Measurements from ENCODE around the gene INSYN2B. TPM values are rescaled to one million over a fixed set of nuclear protein-coding genes. Genes with fewer than 3 reads are reported as not detected.

The INSYN2B gene
- total and polyA plus RNA-seq, 10 donors = 0.09 to 5.5 (median 1.1) TPM

- intact Hi-C loops (cut with DNase I; ENCODE audit: low total_unique reads) = no loop called here
Observed at GRCh38 chr5:169935762-169936161, 44.5 kb downstream of the INSYN2B start.

GRCh38 chr5:169934990-169935389 lies 45.3 kb downstream of the INSYN2B start:
- TF ChIP-seq POLR2AphosphoS5 (IDR thresholded peaks at IDR 0.05) (no peak), POLR2A (IDR thresholded peaks at IDR 0.05) (no peak), CTCF (IDR thresholded peaks at IDR 0.05 in 8 of 11, conservative IDR thresholded peaks at IDR 0.05 in 3 of 11) (no peak)
- Histone ChIP-seq H3K4me3 (no peak overlapping the region), H3K36me3 (peaks cover 0 to 60% (median 0%) of the 10 kb centered on the region in 6 donors), H3K27ac (no peak overlapping the region), H3K27me3 (replicated peaks in 1 of 7) (no peaks in the 10 kb centered on the region), H3K9me3 (no peaks in the 10 kb centered on the region), H3K4me1 (peaks cover 0 to 36% (median 14%) of the 10 kb centered on the region in 6 donors)
- intact Hi-C loops (cut with DNase I; ENCODE audit: low total_unique reads) = no loop called here
- no peak for DNase-seq
- 84 to 93% (median 89%) methylated on average over 7 of the region's 7 CpGs for WGBS, 5 donors

More at GRCh38 chr5:169935762-169936161, 44.5 kb downstream of the INSYN2B start:
- no peak for DNase-seq
- peaks cover 0 to 52% (median 0%) of the 10 kb centered on the region in 6 donors for H3K36me3 ChIP-seq
- 38 to 54% (median 41%) methylated on average over 5 of the region's 5 CpGs for WGBS, 5 donors
- no peak for TF ChIP-seq POLR2A (IDR thresholded peaks at IDR 0.05)
- no peak for TF ChIP-seq POLR2AphosphoS5 (IDR thresholded peaks at IDR 0.05)
- TF ChIP-seq CTCF (IDR thresholded peaks at IDR 0.05 in 8 of 11, conservative IDR thresholded peaks at IDR 0.05 in 3 of 11) = no peak
- H3K27me3 ChIP-seq (replicated peaks in 1 of 7) = no peaks in the 10 kb centered on the region
- no peak overlapping the region for H3K4me3 ChIP-seq
- no peak overlapping the region for H3K27ac ChIP-seq
- H3K9me3 ChIP-seq = no peaks in the 10 kb centered on the region
- H3K4me1 ChIP-seq = peaks cover 0 to 36% (median 14%) of the 10 kb centered on the region in 6 donors

GRCh38 chr5:169933616-169934015 lies 46.7 kb downstream of the INSYN2B start:
- Histone ChIP-seq H3K4me1 (peaks cover 0 to 36% (median 14%) of the 10 kb centered on the region in 6 donors), H3K9me3 (no peaks in the 10 kb centered on the region), H3K36me3 (peaks cover 0 to 65% (median 0%) of the 10 kb centered on the region in 6 donors), H3K4me3 (no peak overlapping the region), H3K27me3 (replicated peaks in 1 of 7) (no peaks in the 10 kb centered on the region), H3K27ac (peak overlapping the region in 2 of 8 donors; percentile 2 to 37)
- TF ChIP-seq POLR2A (IDR thresholded peaks at IDR 0.05) = no peak
- intact Hi-C loops (cut with DNase I; ENCODE audit: low total_unique reads) = no loop called here
- WGBS, 5 donors = 58 to 81% (median 70%) methylated on average over 7 of the region's 7 CpGs
- DNase-seq = no peak

- TF ChIP-seq CTCF (IDR thresholded peaks at IDR 0.05 in 8 of 11, conservative IDR thresholded peaks at IDR 0.05 in 3 of 11) (no peak), POLR2AphosphoS5 (IDR thresholded peaks at IDR 0.05) (no peak), POLR2A (IDR thresholded peaks at IDR 0.05) (no peak)
- intact Hi-C loops (cut with DNase I; ENCODE audit: low total_unique reads) = no loop called here
- Histone ChIP-seq H3K4me3 (no peak overlapping the region), H3K27ac (peak overlapping the region in 1 of 8 donors; percentile 37), H3K36me3 (peaks cover 0 to 66% (median 0%) of the 10 kb centered on the region in 6 donors), H3K9me3 (no peaks in the 10 kb centered on the region), H3K27me3 (replicated peaks in 1 of 7) (no peaks in the 10 kb centered on the region), H3K4me1 (peaks cover 0 to 36% (median 14%) of the 10 kb centered on the region in 6 donors)
- no peak for DNase-seq
- 44 to 79% (median 58%) methylated on average over 1 of the region's 1 CpG for WGBS, 5 donors
Observed at GRCh38 chr5:169933127-169933526, 47.2 kb downstream of the INSYN2B start.

Measured in spleen (tissue), 11 donors.